SW 1271 (cell line): ENCODE measurements around the gene ZNF638.

Experiments used
- DNase-seq, 2 experiments: peaks; one replicate each; lab custom pipeline; 2025; lab: John Stamatoyannopoulos, UW

ZNF638 gene

GRCh38 chr2:71472019-71472418 lies 140.4 kb downstream of the ZNF638 start:
- DNase-seq = no peak

GRCh38 chr2:71473346-71474031 lies 141.9 kb downstream of the ZNF638 start:
- no peak for DNase-seq

- DNase-seq = no peak
These were observed 142.6 kb downstream of the ZNF638 start for GRCh38 chr2:71474116-71474743.

- no peak for DNase-seq
These were observed 143.3 kb downstream of the ZNF638 start for GRCh38 chr2:71474744-71475397.

- no peak for DNase-seq
These were observed 144.9 kb downstream of the ZNF638 start for GRCh38 chr2:71476495-71476894.

- DNase-seq = no peak
These were observed 145.7 kb downstream of the ZNF638 start for GRCh38 chr2:71477231-71477691.

GRCh38 chr2:71478806-71479205 lies 147.2 kb downstream of the ZNF638 start:
- DNase-seq = no peak

- no peak for DNase-seq
These were observed 147.7 kb downstream of the ZNF638 start for GRCh38 chr2:71479261-71479660.

- DNase-seq = no peak
These were observed 149.5 kb downstream of the ZNF638 start for GRCh38 chr2:71481111-71481510.

- DNase-seq = no peak
These were observed 150.5 kb downstream of the ZNF638 start for GRCh38 chr2:71482055-71482454.

- DNase-seq = no peak
These were observed 151.7 kb downstream of the ZNF638 start for GRCh38 chr2:71483246-71483645.

GRCh38 chr2:71484354-71484753 lies 152.8 kb downstream of the ZNF638 start:
- no peak for DNase-seq
